ENCODE results near the gene ZNF292. TPM values are rescaled to one million over a fixed set of nuclear protein-coding genes. Genes with fewer than 3 reads are reported as not detected.
"Not testable (repeated sequence)": the region's sequence is repeated elsewhere in the genome, so short reads cannot be mapped to it uniquely, and the experiment has no call there.

Gene ZNF292
- total and polyA plus RNA-seq, 7 experiments from 2014 or later, result 27.4 to 87.5 (median 72.4) TPM

DNA sequence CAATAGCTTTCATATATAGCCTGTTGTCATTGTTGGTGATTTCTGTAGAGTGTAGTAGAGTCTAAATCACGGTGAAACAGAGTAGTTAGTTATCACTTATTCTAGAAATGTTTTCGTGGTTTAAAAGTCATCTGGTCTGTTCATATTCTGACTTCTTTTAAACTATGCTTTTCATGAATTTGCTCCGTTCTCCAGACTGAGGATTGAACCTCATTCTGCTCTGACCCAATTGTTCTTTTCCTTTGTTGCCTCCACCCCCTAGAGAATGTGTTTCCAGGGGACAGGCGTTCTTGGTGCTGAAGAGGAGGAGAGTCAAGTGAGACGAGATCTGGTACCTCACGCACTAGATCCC lies 748 bp upstream of the ZNF292 start:
- peaks cover 28 to 63% (median 49%) of the 10 kb centered on the region in 7 donors for H3K4me1 Mint-ChIP-seq
- ATAC-seq, result no peak
- CTCF ChIA-PET, result interaction anchor here (0.8 kb wide), 1 partner anchor 167 kb away, joined by 3 read pairs; no protein-coding TSS in a partner anchor

DNA sequence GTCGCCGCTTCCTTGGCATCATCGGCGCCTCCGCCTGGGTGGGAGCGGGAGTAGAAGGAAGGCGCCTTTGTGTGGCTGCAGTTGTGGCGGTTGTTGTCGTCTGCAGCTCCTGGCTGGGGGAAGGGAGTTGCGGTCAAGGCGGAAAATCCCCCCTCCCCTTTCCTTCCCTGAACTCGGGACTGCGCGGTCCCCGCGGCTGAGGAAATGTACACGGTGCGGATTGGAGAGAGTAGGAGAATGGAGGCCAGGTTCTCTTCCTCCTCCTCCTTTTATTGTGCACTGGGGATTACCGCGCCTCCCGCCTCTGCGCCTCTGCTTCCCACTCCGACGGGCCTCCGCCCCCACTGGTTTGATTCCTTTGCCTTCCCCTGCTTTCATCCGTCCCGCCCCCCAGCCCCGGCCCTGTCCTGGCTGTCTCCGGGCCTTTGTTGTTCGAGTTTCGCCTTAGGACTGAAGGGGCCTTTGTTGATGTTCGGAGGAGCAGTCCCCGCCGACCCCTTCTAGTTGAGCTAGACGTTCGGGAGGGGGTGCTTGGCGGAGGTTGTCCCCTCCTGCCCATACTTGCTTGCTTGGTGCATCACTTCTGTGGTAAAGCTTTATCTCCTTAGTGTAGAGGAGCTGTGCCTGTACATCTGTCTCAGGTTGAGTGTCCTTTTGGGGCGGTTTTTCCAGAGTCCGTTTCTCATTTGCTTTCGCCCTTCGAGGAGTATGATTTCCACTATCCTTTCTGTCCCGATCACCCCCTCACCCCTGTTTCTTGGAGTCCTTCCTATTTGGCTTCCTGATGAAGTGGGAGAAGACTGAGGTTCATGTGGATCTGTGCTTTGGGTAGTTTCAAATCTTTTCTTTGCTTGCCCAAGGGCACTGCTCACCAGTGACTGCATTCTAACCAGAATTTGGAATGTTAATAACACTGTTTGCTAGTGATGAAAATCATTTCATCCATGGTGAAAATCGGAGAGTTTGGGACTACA lies 764 bp downstream of the ZNF292 start:
- ATAC-seq, result peak; percentile 28
- H3K4me3 ChIP-seq (ENCODE audit: low read length), result peak overlapping the region; percentile 93
- ChIA-PET POLR2A (interaction anchor here (0.6 to 2.1 kb wide), 8 partner anchors 11 to 1512 kb away, joined by 3 to 8 read pairs (median 4); partner anchors contain the start of genes AKIRIN2, ORC3 and RARS2), CTCF (no interaction called here)
- Mint-ChIP-seq H3K9me3 (no peaks in the 10 kb centered on the region), H3K27me3 (peaks cover 0 to 2% (median 0%) of the 10 kb centered on the region in 5 donors), H3K27ac (peak overlapping the region; percentile 88 to 99 (median 94)), H3K4me3 (peak overlapping the region; percentile 81 to 99 (median 94)), H3K36me3 (peaks cover 0 to 13% (median 0%) of the 10 kb centered on the region in 5 donors), H3K4me1 (peaks cover 36 to 78% (median 64%) of the 10 kb centered on the region in 7 donors)
- peak in 3 of 9 donors; percentile 11 to 71 (median 65) for DNase-seq
- no peaks in the 10 kb centered on the region for H3K27me3 ChIP-seq (ENCODE audit: control insufficient read depth in 2 of 2, insufficient read depth in 2 of 2, low read length in 2 of 2)
- H3K4me1 ChIP-seq (ENCODE audit: control insufficient read depth in 2 of 2, insufficient read depth in 2 of 2, low read length in 2 of 2), result peaks cover 40 to 50% of the 10 kb centered on the region in 2 donors
- H3K27ac ChIP-seq (ENCODE audit: low read depth, low read length), result peak overlapping the region; percentile 83
- peaks cover 0 to 10% (median 0%) of the 10 kb centered on the region in 3 experiments for H3K36me3 ChIP-seq (ENCODE audit: control insufficient read depth in 2 of 3, insufficient read depth in 3 of 3, low read length in 3 of 3)
- no peaks in the 10 kb centered on the region for H3K9me3 ChIP-seq (ENCODE audit: control insufficient read depth in 2 of 3, low read length in 3 of 3)
- intact Hi-C loops (cut with micrococcal nuclease), result loop anchor here (1.0 to 10.0 kb wide), 21 partner anchors 13 to 1925 kb away; partner anchors contain the start of genes AKIRIN2 (in 2 of the 2), PNRC1 (in 2 of the 2), RNGTT (in 2 of the 2) and SLC35A1 (in 2 of the 2)

More for the DNA sequence above, 748 bp upstream of the ZNF292 start:
- POLR2A ChIA-PET, result no interaction called here
- H3K27me3 ChIP-seq (ENCODE audit: control insufficient read depth in 2 of 2, insufficient read depth in 2 of 2, low read length in 2 of 2), result no peaks in the 10 kb centered on the region
- Mint-ChIP-seq H3K27ac (peak overlapping the region; percentile 88 to 99 (median 94)), H3K4me3 (peak overlapping the region; percentile 81 to 99 (median 94)), H3K9me3 (no peaks in the 10 kb centered on the region), H3K27me3 (peaks cover 0 to 2% (median 0%) of the 10 kb centered on the region in 5 donors), H3K36me3 (peaks cover 0 to 11% (median 0%) of the 10 kb centered on the region in 5 donors)
- H3K9me3 ChIP-seq (ENCODE audit: control insufficient read depth in 2 of 3, low read length in 3 of 3), result no peaks in the 10 kb centered on the region
- intact Hi-C loops (cut with micrococcal nuclease), result loop anchor here (1.0 to 10.0 kb wide), 9 partner anchors 14 to 1926 kb away; partner anchors contain the start of genes ORC3 (in 1 of the 2), PNRC1 (in 1 of the 2), SMIM8 (in 1 of the 2) and SYNCRIP (in 1 of the 2)
- H3K4me3 ChIP-seq (ENCODE audit: low read length), result peak overlapping the region; percentile 93
- H3K36me3 ChIP-seq (ENCODE audit: control insufficient read depth in 2 of 3, insufficient read depth in 3 of 3, low read length in 3 of 3), result peaks cover 0 to 10% (median 0%) of the 10 kb centered on the region in 3 experiments
- DNase-seq, result no peak
- peaks cover 34 to 39% of the 10 kb centered on the region in 2 donors for H3K4me1 ChIP-seq (ENCODE audit: control insufficient read depth in 2 of 2, insufficient read depth in 2 of 2, low read length in 2 of 2)
- H3K27ac ChIP-seq (ENCODE audit: low read depth, low read length), result peak overlapping the region; percentile 83

DNA sequence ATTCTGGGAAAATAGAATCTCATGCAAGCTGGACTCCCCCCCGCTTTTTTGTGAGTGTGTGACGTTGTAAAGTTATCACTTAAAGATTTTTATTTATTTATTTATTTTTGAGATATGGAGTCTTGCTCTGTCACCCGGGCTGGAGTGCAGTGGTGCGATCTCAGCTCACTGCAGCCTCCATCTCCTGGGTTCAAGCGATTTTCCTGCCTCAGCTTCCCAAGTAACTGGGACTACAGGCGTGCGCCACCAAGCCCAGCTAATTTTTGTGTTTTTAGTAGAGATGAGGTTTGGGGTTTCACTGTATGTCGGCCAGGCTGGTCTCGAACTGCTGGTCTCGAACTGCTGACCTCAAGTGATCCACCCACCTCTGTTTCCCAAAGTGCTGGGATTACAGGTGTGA lies 2.2 kb downstream of the ZNF292 start:
- ATAC-seq; H3K27ac Mint-ChIP-seq; H3K9me3 Mint-ChIP-seq; DNase-seq; H3K4me3 ChIP-seq (ENCODE audit: low read length); H3K27me3 Mint-ChIP-seq; H3K27me3 ChIP-seq (ENCODE audit: control insufficient read depth in 2 of 2, insufficient read depth in 2 of 2, low read length in 2 of 2); H3K9me3 ChIP-seq (ENCODE audit: control insufficient read depth in 2 of 3, low read length in 3 of 3); H3K36me3 ChIP-seq (ENCODE audit: control insufficient read depth in 2 of 3, insufficient read depth in 3 of 3, low read length in 3 of 3); H3K27ac ChIP-seq (ENCODE audit: low read depth, low read length); CTCF ChIA-PET: not testable (repeated sequence)
- peaks cover 0 to 13% (median 0%) of the 10 kb centered on the region in 5 donors for H3K36me3 Mint-ChIP-seq
- peaks cover 41 to 87% (median 71%) of the 10 kb centered on the region in 7 donors for H3K4me1 Mint-ChIP-seq
- H3K4me3 Mint-ChIP-seq, result peak overlapping the region in 5 of 10 donors; percentile 21 to 50 (median 39)
- POLR2A ChIA-PET, result interaction anchor here (1.2 to 1.4 kb wide), 2 partner anchors 9 to 19 kb away, joined by 5 read pairs; no protein-coding TSS in a partner anchor
- intact Hi-C loops (cut with micrococcal nuclease), result loop anchor here (5.0 to 10.0 kb wide), 6 partner anchors 35 to 1805 kb away; partner anchors contain the start of genes RNGTT (in 1 of the 2) and SYNCRIP (in 1 of the 2)
- peaks cover 43 to 45% of the 10 kb centered on the region in 2 donors for H3K4me1 ChIP-seq (ENCODE audit: control insufficient read depth in 2 of 2, insufficient read depth in 2 of 2, low read length in 2 of 2)

DNA sequence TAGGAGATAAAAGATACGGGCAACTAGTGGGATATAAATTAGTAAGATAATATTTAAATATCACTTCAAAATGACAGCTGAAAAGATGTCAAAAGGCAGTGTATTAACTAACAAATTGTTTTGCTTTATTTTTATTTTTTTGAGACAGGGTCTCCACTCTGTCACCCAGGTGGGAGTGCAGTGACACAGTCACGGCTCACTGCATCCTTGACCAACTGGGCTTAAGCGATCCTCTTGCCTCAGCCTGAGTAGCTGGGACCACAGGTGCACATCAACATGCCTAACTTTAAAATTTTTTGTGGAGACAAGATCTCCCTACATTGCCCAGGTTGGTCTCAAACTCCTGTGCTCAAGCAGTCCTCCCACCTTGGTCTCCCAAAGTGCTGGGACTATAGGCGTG lies 5.9 kb downstream of the ZNF292 start:
- DNase-seq, result no peak
- Histone ChIP-seq H3K27ac (ENCODE audit: low read depth, low read length) (no peak overlapping the region), H3K4me3 (ENCODE audit: low read length) (no peak overlapping the region), H3K27me3 (ENCODE audit: control insufficient read depth in 2 of 2, insufficient read depth in 2 of 2, low read length in 2 of 2) (no peaks in the 10 kb centered on the region), H3K36me3 (ENCODE audit: control insufficient read depth in 2 of 3, insufficient read depth in 3 of 3, low read length in 3 of 3) (no peaks in the 10 kb centered on the region), H3K9me3 (ENCODE audit: control insufficient read depth in 2 of 3, low read length in 3 of 3) (no peaks in the 10 kb centered on the region), H3K4me1 (ENCODE audit: control insufficient read depth in 2 of 2, insufficient read depth in 2 of 2, low read length in 2 of 2) (peaks cover 34 to 37% of the 10 kb centered on the region in 2 donors)
- H3K36me3 Mint-ChIP-seq, result peaks cover 0 to 14% (median 0%) of the 10 kb centered on the region in 5 donors
- no peak overlapping the region for H3K27ac Mint-ChIP-seq
- peaks cover 49 to 94% (median 82%) of the 10 kb centered on the region in 7 donors for H3K4me1 Mint-ChIP-seq
- no peaks in the 10 kb centered on the region for H3K9me3 Mint-ChIP-seq
- ChIA-PET POLR2A (interaction anchor here (1.3 kb wide), 1 partner anchor 12 kb away, joined by 3 read pairs; no protein-coding TSS in a partner anchor), CTCF (interaction anchor here (1.1 kb wide), 1 partner anchor 9 kb away, joined by 3 read pairs; no protein-coding TSS in a partner anchor)
- no peaks in the 10 kb centered on the region for H3K27me3 Mint-ChIP-seq
- no peak for ATAC-seq
- intact Hi-C loops (cut with micrococcal nuclease), result no loop called here
- H3K4me3 Mint-ChIP-seq, result peak overlapping the region in 3 of 10 donors; percentile 39 to 50 (median 44)

DNA sequence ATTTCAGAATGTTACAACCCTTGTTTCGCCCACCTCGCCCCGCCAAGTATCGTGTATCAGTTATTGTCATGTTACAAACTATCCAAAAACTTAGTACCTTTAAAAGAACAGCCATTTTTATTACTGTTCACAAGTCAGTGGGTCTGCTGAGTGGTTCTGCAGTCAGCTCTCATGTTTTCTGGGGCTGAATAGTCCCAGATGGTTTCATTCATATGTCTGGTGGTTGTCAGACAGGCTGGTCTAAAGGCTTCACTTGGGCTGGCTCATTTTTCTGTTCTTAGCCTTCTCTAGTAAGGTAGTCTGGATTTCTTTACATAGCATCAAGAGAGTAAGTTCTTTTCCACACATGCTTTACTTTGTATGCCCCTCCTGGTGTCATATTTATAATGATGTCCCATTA lies 8.6 kb downstream of the ZNF292 start:
- CTCF ChIA-PET, result no interaction called here
- Histone ChIP-seq H3K36me3 (ENCODE audit: control insufficient read depth in 2 of 3, insufficient read depth in 3 of 3, low read length in 3 of 3) (no peaks in the 10 kb centered on the region), H3K4me3 (ENCODE audit: low read length) (no peak overlapping the region), H3K27ac (ENCODE audit: low read depth, low read length) (no peak overlapping the region), H3K27me3 (ENCODE audit: control insufficient read depth in 2 of 2, insufficient read depth in 2 of 2, low read length in 2 of 2) (no peaks in the 10 kb centered on the region), H3K9me3 (ENCODE audit: control insufficient read depth in 2 of 3, low read length in 3 of 3) (no peaks in the 10 kb centered on the region), H3K4me1 (ENCODE audit: control insufficient read depth in 2 of 2, insufficient read depth in 2 of 2, low read length in 2 of 2) (peaks cover 29 to 40% of the 10 kb centered on the region in 2 donors)
- Mint-ChIP-seq H3K27me3 (no peaks in the 10 kb centered on the region), H3K4me1 (peaks cover 58 to 97% (median 90%) of the 10 kb centered on the region in 7 donors), H3K27ac (peak overlapping the region in 2 of 9 donors; percentile 4 to 14), H3K36me3 (peaks cover 0 to 6% (median 0%) of the 10 kb centered on the region in 5 donors), H3K4me3 (peak overlapping the region in 8 of 10 donors; percentile 0 to 55 (median 26)), H3K9me3 (no peaks in the 10 kb centered on the region)
- POLR2A ChIA-PET, result no interaction called here
- no peak for DNase-seq
- intact Hi-C loops (cut with micrococcal nuclease), result no loop called here
- ATAC-seq, result no peak

DNA sequence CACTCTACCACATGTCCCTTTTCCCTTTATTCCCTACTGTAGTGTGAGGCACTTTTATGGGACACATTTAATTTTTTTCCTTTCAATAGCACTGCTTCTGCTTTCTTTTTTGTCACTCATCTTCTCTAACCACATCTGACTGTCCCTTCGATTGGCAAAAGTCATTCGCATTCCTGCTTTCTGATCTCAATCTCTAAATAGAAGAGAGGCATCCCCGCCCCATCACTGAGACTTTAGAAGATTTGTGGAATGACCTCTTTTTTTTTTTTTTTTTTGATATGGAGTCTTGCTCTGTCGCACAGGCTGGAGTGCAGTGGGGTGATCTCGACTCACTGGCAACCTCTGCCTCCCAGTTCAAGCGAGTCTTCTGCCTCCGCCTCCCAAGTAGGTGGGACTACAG lies 9.1 kb downstream of the ZNF292 start:
- H3K36me3 ChIP-seq (ENCODE audit: control insufficient read depth in 2 of 3, insufficient read depth in 3 of 3, low read length in 3 of 3), result no peaks in the 10 kb centered on the region
- H3K9me3 ChIP-seq (ENCODE audit: control insufficient read depth in 2 of 3, low read length in 3 of 3), result no peaks in the 10 kb centered on the region
- CTCF ChIA-PET, result no interaction called here
- peaks cover 28 to 44% of the 10 kb centered on the region in 2 donors for H3K4me1 ChIP-seq (ENCODE audit: control insufficient read depth in 2 of 2, insufficient read depth in 2 of 2, low read length in 2 of 2)
- DNase-seq (no peak), ATAC-seq (no peak)
- intact Hi-C loops (cut with micrococcal nuclease), result no loop called here
- H3K27ac Mint-ChIP-seq, result no peak overlapping the region
- H3K27me3 Mint-ChIP-seq, result no peaks in the 10 kb centered on the region
- no peaks in the 10 kb centered on the region for H3K9me3 Mint-ChIP-seq
- POLR2A ChIA-PET, result no interaction called here
- H3K27ac ChIP-seq (ENCODE audit: low read depth, low read length), result no peak overlapping the region
- H3K27me3 ChIP-seq (ENCODE audit: control insufficient read depth in 2 of 2, insufficient read depth in 2 of 2, low read length in 2 of 2), result no peaks in the 10 kb centered on the region
- peaks cover 58 to 99% (median 92%) of the 10 kb centered on the region in 7 donors for H3K4me1 Mint-ChIP-seq
- no peak overlapping the region for H3K4me3 ChIP-seq (ENCODE audit: low read length)
- H3K4me3 Mint-ChIP-seq, result peak overlapping the region in 7 of 10 donors; percentile 10 to 55 (median 30)
- H3K36me3 Mint-ChIP-seq, result peaks cover 0 to 6% (median 0%) of the 10 kb centered on the region in 5 donors

Data from naive thymus-derived CD4-positive, alpha-beta T cell (primary cell).